K562 (cell line): ENCODE data around the gene STARD6. TPM values are rescaled to one million over a fixed set of nuclear protein-coding genes. Genes with fewer than 3 reads are reported as not detected.

Source experiments
- CLOCK ChIP-seq: fragments of 250-450 bp; sonication (Bioruptor Pico); IDR thresholded peaks from 2 replicates; pipeline ENCODE4 v1.4.0; 2020; ENCODE audit warnings: mild to moderate bottlenecking, moderate library complexity, borderline replicate concordance
- DNMT1 ChIP-seq: fragments of 450-650 bp; IDR thresholded peaks from 2 replicates; pipeline ENCODE4 v1.6.1; 2016; ENCODE audit warnings: antibody characterized with exemption, mild to moderate bottlenecking
- FOXA1 ChIP-seq: fragments of 450-650 bp; IDR thresholded peaks from 2 replicates; pipeline ENCODE4 v1.6.1; 2016; ENCODE audit warnings: mild to moderate bottlenecking, borderline replicate concordance
- FOXK2 ChIP-seq, 2 experiments: fragments of 450-650 bp; IDR thresholded peaks in 1 of 2; conservative IDR thresholded peaks in 1 of 2; 2 replicates each; pipeline ENCODE4 v1.6.1; 2016; ENCODE audit warnings: low read depth in 2 of 2, mild to moderate bottlenecking in 1 of 2
- HBP1 ChIP-seq: fragments of 450-650 bp; formaldehyde crosslinking; IDR thresholded peaks from 2 replicates; pipeline ENCODE4 v1.4.0; 2022; ENCODE audit warnings: missing genetic modification characterization
- NFXL1 ChIP-seq: fragments of 450-650 bp; formaldehyde crosslinking; IDR thresholded peaks from 2 replicates; pipeline ENCODE4 v1.4.0; 2021; ENCODE audit warnings: mild to moderate bottlenecking
- POLR2B ChIP-seq: fragments of 450-650 bp; IDR thresholded peaks from 2 replicates; pipeline ENCODE4 v1.6.1; 2018; ENCODE audit warnings: low read depth; ENCODE audit not compliant: partially characterized antibody
- RAD51 ChIP-seq: fragments of 450-650 bp; IDR thresholded peaks from 2 replicates; pipeline ENCODE4 v1.7.1; 2016; ENCODE audit warnings: low read depth, mild to moderate bottlenecking, borderline replicate concordance
- ZFPM2 ChIP-seq: fragments of 250-450 bp; sonication (Bioruptor Pico); IDR thresholded peaks from 2 replicates; pipeline ENCODE4 v1.5.1; 2022; ENCODE audit warnings: mild to moderate bottlenecking
- ZNF354B ChIP-seq: fragments of 250-450 bp; sonication (Bioruptor Pico); IDR thresholded peaks from 2 replicates; pipeline ENCODE4 v1.4.0; 2020
- ZNF384 ChIP-seq: IDR thresholded peaks from 2 replicates; pipeline ENCODE4 v1.6.1; 2012; ENCODE audit warnings: low read depth, low read length, improper control_type of control experiment
- polyA plus RNA-seq, 8 experiments: library from polyadenylated mRNA; depleted of rRNA in 4 of 8; stranded (reverse) in 5 of 8; unstranded in 3 of 8; fragments of >200 nt; fragmentation: Nextera tagmentation in 2 of 8; fragmentation: Illumina TruSeq in 1 of 8; extraction: Ambion mirVana in 2 of 8; extraction: Trizol in 1 of 8; gene quantifications; 2 replicates each; pipeline versions ENCODE4 v1.2.1 to v1.2.3, GENCODE V29; 2011 to 2014; ENCODE audit warnings: inconsistent platforms in 1 of 8, missing spikeins in 1 of 8
- total RNA-seq, 7 experiments: library from RNA; depleted of rRNA in 6 of 7; stranded (reverse); fragments of >200 nt in 6 of 7; fragmentation: Illumina TruSeq in 2 of 7; extraction: Trizol in 2 of 7; gene quantifications; 2 replicates each; pipeline versions ENCODE4 v1.2.1 to v1.2.3, GENCODE V29; 2011 to 2021; ENCODE audit warnings: low replicate concordance in 1 of 7

STARD6 gene
- total and polyA plus RNA-seq, 9 of the 15 experiments (the other 6 are each of a cell fraction or from before 2014, with no cell fraction given), result 0.11 to 0.15 TPM; not detected in 7

GRCh38 chr18:54388203-54389142, 30.8 kb upstream of the STARD6 start (continued):
- TF ChIP-seq HBP1 (CRISPR knock-in tag) (no peak), ZFPM2 (CRISPR knock-in tag) (no peak), NFXL1 (0 out of 2 replicates have a peak, but pooled peaks have one; percentile 36), FOXA1 (no peak), ZNF354B (CRISPR knock-in tag) (no peak), RAD51 (no peak), FOXK2 (conservative IDR thresholded peaks at IDR 0.05 in 1 of 2, IDR thresholded peaks at IDR 0.05 in 1 of 2; ENCODE audit: low read depth in 2 of 2) (no peak), POLR2B (no peak), CLOCK (no peak), ZNF384 (no peak), DNMT1 (no peak)
